ENCODE measurements around the gene TBC1D16. TPM values are rescaled to one million over a fixed set of nuclear protein-coding genes. Genes with fewer than 3 reads are reported as not detected.

The TBC1D16 gene
- total and polyA plus RNA-seq, 10 of the 15 experiments (the other 5 are each of a cell fraction or from before 2014, with no cell fraction given), result 0.01 to 0.13 (median 0.06) TPM; not detected in 3

GRCh38 chr17:79948945-79949655 is 86.6 kb downstream of the TBC1D16 start (continued):
- TF ChIP-seq CBFB (IDR thresholded peaks at IDR 0.05; ENCODE audit: low read depth), result no peak

GRCh38 chr17:79948406-79948944 is 87.2 kb downstream of the TBC1D16 start:
- Histone ChIP-seq H3K4me2 (ENCODE audit: control insufficient read depth, insufficient read depth) (no peak overlapping the region), H3K4me1 (ENCODE audit: control insufficient read depth, insufficient read depth, low read length) (no peaks in the 10 kb centered on the region), H3K9me3 (replicated peaks; ENCODE audit: control insufficient read depth, insufficient read depth, low read length) (no peaks in the 10 kb centered on the region), H3K36me3 (ENCODE audit: control insufficient read depth in 2 of 2, insufficient read depth in 2 of 2, low read length in 1 of 2) (no peaks in the 10 kb centered on the region), H3K27me3 (replicated peaks in 1 of 2; ENCODE audit: control insufficient read depth in 2 of 2, insufficient read depth in 2 of 2, low read length in 1 of 2) (peaks cover 0 to 1% of the 10 kb centered on the region in 2 experiments; a peak in 1 of 4 replicates), H3K4me3 (no peak overlapping the region), H4K20me1 (ENCODE audit: control insufficient read depth, insufficient read depth) (no peaks in the 10 kb centered on the region), H3K27ac (ENCODE audit: control insufficient read depth, insufficient read depth) (no peak overlapping the region), H3K79me2 (ENCODE audit: control insufficient read depth, insufficient read depth, low read length) (no peaks in the 10 kb centered on the region), H2AFZ (ENCODE audit: control insufficient read depth, low read depth, low read length) (no peak overlapping the region), H3K9ac (ENCODE audit: control insufficient read depth, insufficient read depth, low read length) (no peak overlapping the region)
- WGBS (ENCODE audit: insufficient coverage, insufficient replicate concordance, low lambda C conversion rate, missing lambda C conversion rate), result 39% methylated on average over 10 of the region's 10 CpGs
- ATAC-seq (no peak), FAIRE-seq (no peak), DNase-seq (ENCODE audit: low read depth, low spot score) (no peak)
- POLR2A ChIA-PET, result no interaction called here
- BruUV-seq (replicated peaks), result no TSS peak
- RAD21 ChIA-PET (ENCODE audit: unreplicated experiment), result no interaction called here
- in situ Hi-C loops (cut with MboI) (no loop called here), intact Hi-C loops (cut with micrococcal nuclease; ENCODE audit: unreplicated experiment) (no loop called here)
- CTCF ChIA-PET, result interaction anchor here (1.4 kb wide), 1 partner anchor 22 kb away, joined by 5 read pairs; no protein-coding TSS in a partner anchor
- SMC1A ChIA-PET (ENCODE audit: uncharacterized antibody, unreplicated experiment), result no interaction called here
- TF ChIP-seq IKZF2 (IDR thresholded peaks at IDR 0.05), result no peak
- no peak for TF ChIP-seq ZBTB40 (IDR thresholded peaks at IDR 0.05; ENCODE audit: borderline replicate concordance)
- no peak for TF ChIP-seq FOXK2 (IDR thresholded peaks at IDR 0.05)
- TF ChIP-seq NFYA (IDR thresholded peaks at IDR 0.05; ENCODE audit: borderline replicate concordance, low read depth, low read length), result no peak
- no peak for TF ChIP-seq ZNF687 (IDR thresholded peaks at IDR 0.05)
- no peak for TF ChIP-seq NFYB (IDR thresholded peaks at IDR 0.05; ENCODE audit: insufficient read depth, low read depth, low read length)
- TF ChIP-seq MLLT1 (IDR thresholded peaks at IDR 0.05), result no peak
- no peak for TF ChIP-seq KLF5 (IDR thresholded peaks at IDR 0.05; ENCODE audit: partially characterized antibody)
- TF ChIP-seq ZBED1 (IDR thresholded peaks at IDR 0.05; ENCODE audit: borderline replicate concordance), result no peak

All from GM12878 (cell line).